ENCODE data around the gene SHOC1. TPM values are rescaled to one million over a fixed set of nuclear protein-coding genes. Genes with fewer than 3 reads are reported as not detected.
"Not testable (repeated sequence)": the region's sequence is repeated elsewhere in the genome, so short reads cannot be mapped to it uniquely, and the experiment has no call there.

The SHOC1 gene
- polyA plus RNA-seq, 1 experiment: 0.15 TPM

- no peak for DNase-seq (ENCODE audit: low read depth, low spot score)
- POLR2A ChIA-PET: interaction anchor here (0.6 kb wide), 1 partner anchor 116 kb away, joined by 5 read pairs; no protein-coding TSS in a partner anchor
- Histone ChIP-seq H3K9me3 (ENCODE audit: control insufficient read depth, insufficient read depth, low read length) (no peaks in the 10 kb centered on the region), H3K27ac (ENCODE audit: low read depth, low read length) (no peak overlapping the region), H3K27me3 (ENCODE audit: control insufficient read depth, insufficient read depth, low read length) (no peaks in the 10 kb centered on the region), H3K4me3 (ENCODE audit: low read depth, low read length) (no peak overlapping the region)
- CTCF ChIA-PET: interaction anchor here (0.5 to 0.6 kb wide), 2 partner anchors 12 to 256 kb away, joined by 3 to 4 read pairs; no protein-coding TSS in a partner anchor
- no peak for TF ChIP-seq CTCF (IDR thresholded peaks at IDR 0.05; ENCODE audit: low read depth, low read length)
Measured at GRCh38 chr9:111819360-111819759, 24.6 kb upstream of the SHOC1 start.

- TF ChIP-seq CTCF (IDR thresholded peaks at IDR 0.05; ENCODE audit: low read depth, low read length): no peak
- POLR2A ChIA-PET: interaction anchor here (0.6 to 0.7 kb wide), 2 partner anchors 220 to 270 kb away, joined by 3 to 5 read pairs; no protein-coding TSS in a partner anchor
- H3K27me3 ChIP-seq (ENCODE audit: control insufficient read depth, insufficient read depth, low read length): no peaks in the 10 kb centered on the region
- no peak overlapping the region for H3K4me3 ChIP-seq (ENCODE audit: low read depth, low read length)
- CTCF ChIA-PET: no interaction called here
- DNase-seq (ENCODE audit: low read depth, low spot score): no peak
- no peak overlapping the region for H3K27ac ChIP-seq (ENCODE audit: low read depth, low read length)
- no peaks in the 10 kb centered on the region for H3K9me3 ChIP-seq (ENCODE audit: control insufficient read depth, insufficient read depth, low read length)
Measured at GRCh38 chr9:111815285-111816070, 20.7 kb upstream of the SHOC1 start.

GRCh38 chr9:111812337-111812736 is 17.6 kb upstream of the SHOC1 start:
- no peaks in the 10 kb centered on the region for H3K9me3 ChIP-seq (ENCODE audit: control insufficient read depth, insufficient read depth, low read length)
- POLR2A ChIA-PET: no interaction called here

GRCh38 chr9:111810908-111811307 is 16.2 kb upstream of the SHOC1 start:
- H3K4me3 ChIP-seq (ENCODE audit: low read depth, low read length): no peak overlapping the region
- no peak for TF ChIP-seq CTCF (IDR thresholded peaks at IDR 0.05; ENCODE audit: low read depth, low read length)
- no peak for DNase-seq (ENCODE audit: low read depth, low spot score)
- no peak overlapping the region for H3K27ac ChIP-seq (ENCODE audit: low read depth, low read length)
- ChIA-PET CTCF (no interaction called here), POLR2A (no interaction called here)
- no peaks in the 10 kb centered on the region for H3K27me3 ChIP-seq (ENCODE audit: control insufficient read depth, insufficient read depth, low read length)
- no peaks in the 10 kb centered on the region for H3K9me3 ChIP-seq (ENCODE audit: control insufficient read depth, insufficient read depth, low read length)

More at GRCh38 chr9:111812337-111812736, 17.6 kb upstream of the SHOC1 start:
- DNase-seq (ENCODE audit: low read depth, low spot score): no peak
- TF ChIP-seq CTCF (IDR thresholded peaks at IDR 0.05; ENCODE audit: low read depth, low read length): no peak
- CTCF ChIA-PET: no interaction called here
- no peak overlapping the region for H3K27ac ChIP-seq (ENCODE audit: low read depth, low read length)
- no peak overlapping the region for H3K4me3 ChIP-seq (ENCODE audit: low read depth, low read length)
- H3K27me3 ChIP-seq (ENCODE audit: control insufficient read depth, insufficient read depth, low read length): no peaks in the 10 kb centered on the region

- POLR2A ChIA-PET: interaction anchor here (0.9 kb wide), 1 partner anchor 16 kb away, joined by 3 read pairs; no protein-coding TSS in a partner anchor
- H3K27ac ChIP-seq (ENCODE audit: low read depth, low read length); CTCF ChIA-PET; H3K27me3 ChIP-seq (ENCODE audit: control insufficient read depth, insufficient read depth, low read length); H3K9me3 ChIP-seq (ENCODE audit: control insufficient read depth, insufficient read depth, low read length); H3K4me3 ChIP-seq (ENCODE audit: low read depth, low read length); DNase-seq (ENCODE audit: low read depth, low spot score): not testable (repeated sequence)
Measured at GRCh38 chr9:111810415-111810814, 15.7 kb upstream of the SHOC1 start.

All from AG04450 (cell line).